ENCODE measurements around the gene LRP2BP.

GRCh38 chr4:185379326-185380295 is 16.1 kb downstream of the LRP2BP start:
- TF ChIP-seq POLR2A (IDR thresholded peaks at IDR 0.05; ENCODE audit: low read length) (no peak), GATA1 (IDR thresholded peaks at IDR 0.05; ENCODE audit: low read depth, low read length) (no peak)

Measured in erythroblast (primary cell).